ENCODE data around the gene UCN2.
"Not testable (repeated sequence)": the region's sequence is repeated elsewhere in the genome, so short reads cannot be mapped to it uniquely, and the experiment has no call there.

UCN2 gene

GRCh38 chr3:48532271-48532976, 31.2 kb downstream of the UCN2 start:
- DNase-seq, result no peak

- not testable (repeated sequence) for DNase-seq
These were observed 32.9 kb downstream of the UCN2 start for GRCh38 chr3:48530701-48531100.

DNA sequence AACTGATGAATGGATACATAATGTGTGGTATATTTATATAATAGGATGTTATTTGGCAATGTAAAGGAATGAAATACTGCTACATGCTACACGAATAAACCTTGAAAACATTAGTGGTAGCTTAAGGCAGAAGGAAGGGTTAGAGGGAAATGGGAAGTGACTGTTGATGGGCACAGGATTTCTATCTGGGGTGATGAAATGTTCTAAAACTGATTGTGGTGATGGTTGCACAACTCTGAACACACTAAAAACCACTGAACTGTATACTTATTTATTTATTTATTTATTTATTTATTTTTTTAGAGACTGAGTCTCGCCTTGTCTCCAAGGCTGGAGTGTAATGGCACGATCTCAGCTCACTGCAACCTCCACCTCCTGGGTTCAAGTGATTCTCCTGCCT, 34.8 kb downstream of the UCN2 start:
- DNase-seq, result no peak

- no peak for DNase-seq
These were observed 35.5 kb downstream of the UCN2 start for GRCh38 chr3:48528048-48528447.

GRCh38 chr3:48524970-48525369, 38.6 kb downstream of the UCN2 start:
- DNase-seq, result no peak

- no peak for DNase-seq
These were observed 41.9 kb downstream of the UCN2 start for GRCh38 chr3:48521635-48522034.

GRCh38 chr3:48519277-48519643, 44.3 kb downstream of the UCN2 start:
- DNase-seq, result no peak

DNA sequence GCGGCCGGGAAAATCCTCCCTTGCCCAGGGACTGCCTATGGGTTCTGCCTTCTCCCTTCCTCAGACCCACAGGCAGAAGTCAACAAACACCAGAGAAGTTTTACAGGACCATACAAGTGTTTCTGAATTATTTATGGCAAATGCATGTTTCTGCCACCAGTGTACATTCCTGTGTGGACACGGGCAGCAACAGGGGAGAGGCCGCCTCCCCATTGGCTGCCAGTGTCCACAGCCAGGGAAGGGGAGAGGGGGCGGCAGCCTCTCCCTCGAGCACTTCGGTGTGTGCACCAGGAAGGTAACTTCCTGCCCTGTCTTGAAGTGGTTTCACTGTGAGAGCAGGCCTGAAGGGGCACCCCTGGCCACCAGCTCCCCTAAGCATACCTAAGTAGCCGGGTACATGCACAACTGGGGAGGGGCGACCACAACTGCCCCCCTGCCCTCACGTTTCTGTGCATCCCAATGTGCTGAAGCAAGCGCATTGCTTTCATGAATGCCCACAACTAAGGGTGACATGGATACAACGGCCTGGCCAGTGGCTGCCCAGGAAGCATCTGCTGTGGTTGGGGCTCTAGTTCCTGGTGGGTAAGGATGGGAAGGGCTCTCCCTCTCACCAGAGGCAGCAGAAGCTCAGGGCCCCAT, 44.8 kb downstream of the UCN2 start:
- DNase-seq, result peak; percentile 17

- DNase-seq, result no peak
These were observed 45.5 kb downstream of the UCN2 start for GRCh38 chr3:48518069-48518468.

- DNase-seq, result peak; percentile 37
These were observed 47.0 kb downstream of the UCN2 start for GRCh38 chr3:48516571-48516970.

GRCh38 chr3:48514431-48515227, 49.0 kb downstream of the UCN2 start:
- DNase-seq, result peak; percentile 48

All from CD4-positive, alpha-beta T cell treated with Interleukin-10 for 1 hour (primary cell).